ENCODE data around the gene CWH43.

- TF ChIP-seq CTCF (IDR thresholded peaks at IDR 0.05): no peak
- TF ChIP-seq POLR2A (IDR thresholded peaks at IDR 0.05): no peak
These were observed 38.3 kb upstream of the CWH43 start for GRCh38 chr4:48947731-48948130.

Measured in esophagus squamous epithelium (tissue), 4 donors.